CD8-positive, alpha-beta memory T cell (primary cell): ENCODE results near the gene ITIH1. TPM values are rescaled to one million over a fixed set of nuclear protein-coding genes. Genes with fewer than 3 reads are reported as not detected.
A peak's percentile ranks its signal among the peaks of the same experiment; 100 is the strongest.

ENCODE experiments used
- CTCF ChIA-PET: fragments of 350-600 bp; sonication (Branson Sonifier 250); formaldehyde crosslinking; loops from one replicate; lab custom pipeline; 2021; ENCODE audit warnings: antibody characterized with exemption; lab: Charles Lee
- POLR2A ChIA-PET: fragments of 350-600 bp; sonication (Branson Sonifier 250); formaldehyde crosslinking; loops from one replicate; lab custom pipeline; 2021; ENCODE audit warnings: antibody characterized with exemption; lab: Charles Lee
- DNase-seq, 5 donors: peaks; one replicate each; pipeline versions ENCODE4 v3.0.0 to v3.0.0-alpha.2; 2020 to 2022; ENCODE audit warnings: mixed read lengths in 1 of 5
- H3K27ac ChIP-seq: one replicate; pipeline ENCODE4 v1.7.0; 2013; ENCODE audit warnings: low read depth, mild to moderate bottlenecking, low read length, moderate library complexity
- H3K27me3 ChIP-seq: 2 replicates; pipeline ENCODE4 v1.7.0; 2013; ENCODE audit warnings: low read length, mild to moderate bottlenecking; ENCODE audit not compliant: insufficient read depth, poor library complexity, severe bottlenecking
- H3K36me3 ChIP-seq: 2 replicates; pipeline ENCODE4 v1.7.0; 2013; ENCODE audit warnings: mild to moderate bottlenecking, low read length, moderate library complexity; ENCODE audit not compliant: insufficient read depth
- H3K4me1 ChIP-seq: 2 replicates; pipeline ENCODE4 v1.7.0; 2013; ENCODE audit warnings: mild to moderate bottlenecking, low read length, moderate library complexity; ENCODE audit not compliant: insufficient read depth
- H3K4me3 ChIP-seq: 2 replicates; pipeline ENCODE4 v1.7.0; 2013; ENCODE audit warnings: mild to moderate bottlenecking, low read length
- H3K9me3 ChIP-seq: 2 replicates; pipeline ENCODE4 v1.7.0; 2013; ENCODE audit warnings: mild to moderate bottlenecking, low read length
- H3K27ac Mint-ChIP-seq, 8 donors: one replicate each; pipeline ENCODE4 v1.8.0; 2020 to 2021; ENCODE audit warnings: mixed read lengths in 8 of 8, mild to moderate bottlenecking in 6 of 8, inconsistent platforms in 3 of 8, moderate library complexity in 3 of 8
- H3K27me3 Mint-ChIP-seq, 2 donors: one replicate each; pipeline ENCODE4 v1.8.0; 2020 to 2021; ENCODE audit warnings: mixed read lengths in 2 of 2, mild to moderate bottlenecking in 1 of 2, moderate library complexity in 1 of 2
- H3K36me3 Mint-ChIP-seq, 3 donors: one replicate each; pipeline ENCODE4 v1.8.0; 2020 to 2021; ENCODE audit warnings: mixed read lengths in 3 of 3, inconsistent platforms in 1 of 3, mild to moderate bottlenecking in 1 of 3
- H3K4me1 Mint-ChIP-seq, 3 donors: one replicate each; pipeline ENCODE4 v1.8.0; 2020 to 2021; ENCODE audit warnings: mixed read lengths in 3 of 3, inconsistent platforms in 1 of 3, mild to moderate bottlenecking in 1 of 3
- H3K4me3 Mint-ChIP-seq, 7 donors: one replicate each; pipeline ENCODE4 v1.8.0; 2020 to 2021; ENCODE audit warnings: mixed read lengths in 7 of 7, mild to moderate bottlenecking in 6 of 7, moderate library complexity in 4 of 7, inconsistent platforms in 2 of 7
- H3K9me3 Mint-ChIP-seq, 5 donors: one replicate each; pipeline ENCODE4 v1.8.0; 2020 to 2022; ENCODE audit warnings: mixed read lengths in 5 of 5, mild to moderate bottlenecking in 3 of 5, moderate library complexity in 2 of 5, inconsistent platforms in 1 of 5
- polyA plus RNA-seq: library from polyadenylated mRNA; unstranded; fragments of 300-500 nt; fragmentation: Illumina TruSeq; gene quantifications from one replicate; pipeline ENCODE4 v1.2.3, GENCODE V29; 2021
- total RNA-seq, 2 experiments: library from RNA; stranded (reverse); gene quantifications; one replicate each; pipeline ENCODE4 v1.2.3, GENCODE V29; 2021

ITIH1 gene
- total and polyA plus RNA-seq, 3 experiments from 2014 or later: not detected

DNA sequence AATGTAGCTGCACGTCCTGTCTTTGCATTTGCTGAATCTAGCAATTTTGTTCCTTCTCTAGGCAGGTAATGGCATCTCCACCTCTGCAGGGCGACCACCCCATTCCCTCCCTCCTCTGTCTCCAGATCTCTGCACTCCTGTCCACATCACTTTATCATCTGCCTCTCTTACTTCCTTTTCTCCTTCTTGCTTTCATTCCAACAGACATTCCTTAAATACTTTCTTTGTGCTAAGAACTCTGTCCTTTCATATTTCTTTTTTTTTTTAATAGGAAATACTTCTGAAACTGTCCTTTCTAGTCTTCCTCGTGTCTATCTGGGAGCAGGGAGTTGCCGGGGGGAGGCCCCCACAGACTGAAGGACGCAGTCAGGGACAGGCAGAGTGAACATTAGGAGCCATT, 24.4 kb downstream of the ITIH1 start:
- Histone ChIP-seq H3K36me3 (no peaks in the 10 kb centered on the region), H3K4me3 (no peak overlapping the region), H3K27me3 (no peaks in the 10 kb centered on the region), H3K9me3 (no peaks in the 10 kb centered on the region), H3K27ac (no peak overlapping the region), H3K4me1 (no peaks in the 10 kb centered on the region)
- ChIA-PET POLR2A (no interaction called here), CTCF (no interaction called here)
- DNase-seq: no peak
- no peak overlapping the region for H3K27ac Mint-ChIP-seq
- H3K4me3 Mint-ChIP-seq: no peak overlapping the region
- H3K36me3 Mint-ChIP-seq: no peaks in the 10 kb centered on the region
- no peaks in the 10 kb centered on the region for H3K4me1 Mint-ChIP-seq
- H3K27me3 Mint-ChIP-seq: peaks cover 0 to 2% of the 10 kb centered on the region in 2 donors
- no peaks in the 10 kb centered on the region for H3K9me3 Mint-ChIP-seq

- H3K4me3 Mint-ChIP-seq: no peak overlapping the region
- H3K9me3 Mint-ChIP-seq: no peaks in the 10 kb centered on the region
- Histone ChIP-seq H3K9me3 (no peaks in the 10 kb centered on the region), H3K4me3 (no peak overlapping the region), H3K27me3 (no peaks in the 10 kb centered on the region), H3K36me3 (no peaks in the 10 kb centered on the region), H3K27ac (no peak overlapping the region), H3K4me1 (no peaks in the 10 kb centered on the region)
- H3K36me3 Mint-ChIP-seq: no peaks in the 10 kb centered on the region
- H3K27ac Mint-ChIP-seq: no peak overlapping the region
- no peak for DNase-seq
- POLR2A ChIA-PET: no interaction called here
- no peaks in the 10 kb centered on the region for H3K27me3 Mint-ChIP-seq
- no peaks in the 10 kb centered on the region for H3K4me1 Mint-ChIP-seq
- CTCF ChIA-PET: no interaction called here
These were observed 28.1 kb downstream of the ITIH1 start for GRCh38 chr3:52805270-52806039.

DNA sequence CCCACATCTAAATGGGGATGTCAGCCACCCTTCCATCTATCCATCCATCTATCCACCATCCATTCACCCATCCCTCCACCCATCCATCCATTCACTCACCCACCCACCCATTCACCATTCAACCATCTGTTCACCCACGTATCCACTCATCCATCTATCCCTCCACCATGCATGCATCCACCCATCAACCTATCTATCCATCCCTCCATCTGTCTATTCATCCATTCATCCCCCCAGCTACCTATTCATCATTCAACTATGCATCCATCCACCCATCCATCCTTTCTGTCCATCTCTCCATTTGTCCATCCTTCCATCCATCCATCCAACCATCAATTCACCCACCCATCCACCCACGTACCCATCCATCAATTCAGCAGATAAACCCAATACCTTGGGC, 31.8 kb downstream of the ITIH1 start:
- Histone ChIP-seq H3K9me3 (no peaks in the 10 kb centered on the region), H3K36me3 (no peaks in the 10 kb centered on the region), H3K27ac (no peak overlapping the region), H3K27me3 (no peaks in the 10 kb centered on the region), H3K4me3 (no peak overlapping the region), H3K4me1 (no peaks in the 10 kb centered on the region)
- POLR2A ChIA-PET: no interaction called here
- H3K4me1 Mint-ChIP-seq: no peaks in the 10 kb centered on the region
- no peaks in the 10 kb centered on the region for H3K36me3 Mint-ChIP-seq
- H3K4me3 Mint-ChIP-seq: no peak overlapping the region
- peak overlapping the region in 1 of 8 donors; percentile 15 for H3K27ac Mint-ChIP-seq
- CTCF ChIA-PET: no interaction called here
- no peak for DNase-seq
- H3K27me3 Mint-ChIP-seq: no peaks in the 10 kb centered on the region
- H3K9me3 Mint-ChIP-seq: no peaks in the 10 kb centered on the region

DNA sequence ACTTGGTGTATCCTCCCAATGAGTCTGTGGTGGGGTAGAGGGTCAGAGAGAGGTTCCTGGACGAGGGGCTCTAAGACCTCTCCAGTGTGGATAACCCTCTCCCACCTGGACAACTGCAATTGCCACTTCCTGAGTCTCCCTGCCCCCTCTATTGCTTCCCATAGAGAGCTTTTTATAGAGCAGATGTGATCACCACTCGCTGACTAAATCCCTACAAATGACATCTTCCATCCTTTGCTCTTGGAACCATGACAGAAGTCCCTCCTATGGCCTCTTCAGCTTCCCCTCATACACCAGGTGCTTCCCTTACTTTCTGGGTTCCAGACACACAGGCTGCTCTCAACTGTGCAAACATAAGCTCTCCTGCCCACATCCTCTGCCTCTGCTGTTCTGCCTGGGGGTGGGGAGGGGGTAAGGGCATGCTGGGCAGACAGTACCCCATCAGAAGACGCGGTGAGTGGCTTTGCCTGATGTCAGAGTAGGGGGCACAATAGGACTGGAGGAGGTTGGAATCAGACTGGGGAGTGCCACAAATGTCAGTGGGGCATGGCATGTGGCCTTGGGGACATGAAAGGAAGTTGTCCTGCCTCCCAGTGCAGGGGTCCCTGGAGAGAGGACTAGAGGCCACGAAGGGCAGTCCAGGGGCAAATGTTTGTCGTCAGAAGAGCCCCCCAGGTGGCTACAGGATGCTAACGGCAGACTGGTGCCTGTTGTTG, 32.4 kb downstream of the ITIH1 start:
- Histone ChIP-seq H3K27ac (no peak overlapping the region), H3K36me3 (no peaks in the 10 kb centered on the region), H3K4me1 (no peaks in the 10 kb centered on the region), H3K4me3 (no peak overlapping the region), H3K9me3 (no peaks in the 10 kb centered on the region), H3K27me3 (no peaks in the 10 kb centered on the region)
- ChIA-PET CTCF (no interaction called here), POLR2A (no interaction called here)
- H3K36me3 Mint-ChIP-seq: no peaks in the 10 kb centered on the region
- no peaks in the 10 kb centered on the region for H3K27me3 Mint-ChIP-seq
- no peak for DNase-seq
- H3K9me3 Mint-ChIP-seq: no peaks in the 10 kb centered on the region
- H3K27ac Mint-ChIP-seq: peak overlapping the region in 1 of 8 donors; percentile 28
- H3K4me1 Mint-ChIP-seq: no peaks in the 10 kb centered on the region
- H3K4me3 Mint-ChIP-seq: no peak overlapping the region

DNA sequence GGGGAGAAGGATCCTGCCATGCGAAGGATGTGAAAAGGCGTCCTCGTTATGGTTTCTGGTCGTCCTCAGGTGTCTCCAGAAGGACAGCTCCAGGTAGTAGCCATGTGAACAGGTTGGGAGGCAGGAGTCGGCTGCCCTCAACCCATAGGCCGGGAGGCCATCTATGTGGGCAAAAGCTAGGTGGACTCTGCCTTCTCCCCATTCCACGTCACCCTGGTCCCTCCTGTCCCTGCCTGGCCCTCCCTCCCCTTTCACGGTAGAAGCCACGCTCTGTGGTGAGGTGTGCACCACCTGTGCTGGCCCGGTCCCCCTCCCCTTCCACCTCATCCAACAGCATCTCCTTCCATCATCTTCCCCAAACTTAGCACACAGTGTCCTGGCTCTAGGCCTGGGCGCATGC, 33.5 kb downstream of the ITIH1 start:
- no peaks in the 10 kb centered on the region for H3K9me3 ChIP-seq
- no peak overlapping the region for H3K27ac ChIP-seq
- no peak for DNase-seq
- H3K27me3 ChIP-seq: no peaks in the 10 kb centered on the region
- H3K27me3 Mint-ChIP-seq: no peaks in the 10 kb centered on the region
- H3K4me1 ChIP-seq: no peaks in the 10 kb centered on the region
- no peaks in the 10 kb centered on the region for H3K9me3 Mint-ChIP-seq
- H3K36me3 ChIP-seq: no peaks in the 10 kb centered on the region
- ChIA-PET POLR2A (no interaction called here), CTCF (no interaction called here)
- H3K36me3 Mint-ChIP-seq: no peaks in the 10 kb centered on the region
- no peaks in the 10 kb centered on the region for H3K4me1 Mint-ChIP-seq
- no peak overlapping the region for H3K4me3 Mint-ChIP-seq
- H3K4me3 ChIP-seq: no peak overlapping the region
- peak overlapping the region in 1 of 8 donors; percentile 52 for H3K27ac Mint-ChIP-seq

GRCh38 chr3:52811452-52812011, 34.1 kb downstream of the ITIH1 start:
- no peaks in the 10 kb centered on the region for H3K27me3 ChIP-seq
- no peaks in the 10 kb centered on the region for H3K4me1 Mint-ChIP-seq
- no peaks in the 10 kb centered on the region for H3K9me3 ChIP-seq
- H3K4me3 Mint-ChIP-seq: no peak overlapping the region
- H3K4me3 ChIP-seq: no peak overlapping the region
- ChIA-PET CTCF (no interaction called here), POLR2A (no interaction called here)
- no peaks in the 10 kb centered on the region for H3K4me1 ChIP-seq
- no peaks in the 10 kb centered on the region for H3K36me3 Mint-ChIP-seq
- no peaks in the 10 kb centered on the region for H3K9me3 Mint-ChIP-seq
- no peaks in the 10 kb centered on the region for H3K36me3 ChIP-seq
- no peak for DNase-seq
- H3K27me3 Mint-ChIP-seq: no peaks in the 10 kb centered on the region
- H3K27ac ChIP-seq: no peak overlapping the region
- H3K27ac Mint-ChIP-seq: peak overlapping the region in 2 of 8 donors; percentile 52 to 81

GRCh38 chr3:52813810-52814209, 36.4 kb downstream of the ITIH1 start:
- no peaks in the 10 kb centered on the region for H3K9me3 ChIP-seq
- Mint-ChIP-seq H3K4me3 (no peak overlapping the region), H3K36me3 (no peaks in the 10 kb centered on the region), H3K4me1 (no peaks in the 10 kb centered on the region), H3K27ac (no peak overlapping the region), H3K27me3 (no peaks in the 10 kb centered on the region), H3K9me3 (no peaks in the 10 kb centered on the region)
- no peaks in the 10 kb centered on the region for H3K4me1 ChIP-seq
- DNase-seq: no peak
- CTCF ChIA-PET: interaction anchor here (1.0 kb wide), 1 partner anchor 25 kb away, joined by 3 read pairs; no protein-coding TSS in a partner anchor
- H3K27ac ChIP-seq: no peak overlapping the region
- POLR2A ChIA-PET: no interaction called here
- no peaks in the 10 kb centered on the region for H3K36me3 ChIP-seq
- H3K27me3 ChIP-seq: no peaks in the 10 kb centered on the region
- no peak overlapping the region for H3K4me3 ChIP-seq

DNA sequence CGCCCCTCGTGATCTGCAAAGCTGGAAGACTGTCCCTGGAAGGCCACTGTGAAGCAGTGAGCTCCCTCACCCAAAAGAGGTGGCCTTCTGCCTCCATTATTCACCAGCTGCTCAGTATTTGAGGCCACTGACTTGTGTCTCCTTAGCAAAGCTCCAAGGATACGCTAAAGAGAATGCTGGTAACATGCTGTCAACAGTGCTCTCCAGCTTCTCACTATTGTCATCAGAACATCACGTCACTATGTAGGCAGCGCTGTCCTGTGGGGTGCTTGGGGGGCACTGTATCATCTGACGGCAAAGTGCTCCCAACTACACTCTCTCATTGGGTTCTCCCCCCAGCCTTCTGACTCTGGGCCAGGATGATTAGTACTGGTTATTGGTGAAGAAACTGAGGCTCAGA, 38.8 kb downstream of the ITIH1 start:
- POLR2A ChIA-PET: no interaction called here
- H3K4me3 ChIP-seq: no peak overlapping the region
- H3K4me1 ChIP-seq: no peaks in the 10 kb centered on the region
- peaks cover 0 to 5% (median 1%) of the 10 kb centered on the region in 3 donors for H3K36me3 Mint-ChIP-seq
- H3K4me3 Mint-ChIP-seq: no peak overlapping the region
- no peaks in the 10 kb centered on the region for H3K9me3 ChIP-seq
- H3K27ac ChIP-seq: no peak overlapping the region
- DNase-seq: no peak
- no peaks in the 10 kb centered on the region for H3K27me3 Mint-ChIP-seq
- H3K4me1 Mint-ChIP-seq: no peaks in the 10 kb centered on the region
- CTCF ChIA-PET: no interaction called here
- H3K27ac Mint-ChIP-seq: no peak overlapping the region
- H3K9me3 Mint-ChIP-seq: no peaks in the 10 kb centered on the region
- H3K27me3 ChIP-seq: no peaks in the 10 kb centered on the region
- no peaks in the 10 kb centered on the region for H3K36me3 ChIP-seq
